T follicular helper cell (primary cell): ENCODE measurements around the gene TTBK1.

ENCODE experiments used
- DNase-seq: peaks from one replicate; pipeline ENCODE4 v3.0.0-alpha.2; 2020; ENCODE audit warnings: low read depth

TTBK1 gene

DNA sequence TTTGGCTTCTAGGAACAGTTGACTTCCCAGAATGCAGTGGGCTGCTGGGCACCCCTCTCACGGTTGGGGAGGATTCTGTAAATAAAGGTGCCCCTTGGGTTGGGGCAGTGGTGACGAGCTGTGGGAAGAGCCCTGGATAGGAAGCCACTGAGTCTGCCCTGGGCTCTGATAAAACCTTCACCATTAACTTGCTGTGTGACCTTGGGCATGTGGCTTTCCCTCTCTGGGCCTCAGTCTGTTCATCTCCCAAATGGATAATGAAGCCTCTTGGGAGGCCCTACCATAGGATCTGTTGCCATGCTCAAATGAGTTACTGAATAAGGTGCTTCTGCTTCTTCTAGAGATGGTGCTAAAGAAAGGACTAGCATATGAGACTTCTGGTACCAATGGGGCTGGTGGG, 61.6 kb downstream of the TTBK1 start:
- DNase-seq = no peak

DNA sequence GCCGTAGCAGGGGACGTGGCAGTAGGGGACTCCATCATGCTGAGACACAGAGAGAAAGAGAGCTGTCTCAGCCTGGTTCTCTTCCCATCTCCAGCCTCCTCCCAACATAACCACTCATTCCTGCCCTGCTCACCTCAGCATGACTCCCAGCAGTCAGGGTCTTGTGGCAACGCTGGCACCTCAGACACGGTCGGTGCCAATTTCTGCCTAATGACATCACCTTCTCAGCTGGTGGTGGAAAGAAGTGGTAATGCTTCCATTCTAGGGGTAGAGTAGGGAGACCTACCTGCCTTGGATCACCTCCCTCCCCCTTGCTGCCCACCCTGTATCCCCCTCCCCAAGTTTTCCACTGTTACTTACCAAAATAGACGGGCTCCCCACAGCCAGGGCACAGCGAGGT, 62.8 kb downstream of the TTBK1 start:
- no peak for DNase-seq

DNA sequence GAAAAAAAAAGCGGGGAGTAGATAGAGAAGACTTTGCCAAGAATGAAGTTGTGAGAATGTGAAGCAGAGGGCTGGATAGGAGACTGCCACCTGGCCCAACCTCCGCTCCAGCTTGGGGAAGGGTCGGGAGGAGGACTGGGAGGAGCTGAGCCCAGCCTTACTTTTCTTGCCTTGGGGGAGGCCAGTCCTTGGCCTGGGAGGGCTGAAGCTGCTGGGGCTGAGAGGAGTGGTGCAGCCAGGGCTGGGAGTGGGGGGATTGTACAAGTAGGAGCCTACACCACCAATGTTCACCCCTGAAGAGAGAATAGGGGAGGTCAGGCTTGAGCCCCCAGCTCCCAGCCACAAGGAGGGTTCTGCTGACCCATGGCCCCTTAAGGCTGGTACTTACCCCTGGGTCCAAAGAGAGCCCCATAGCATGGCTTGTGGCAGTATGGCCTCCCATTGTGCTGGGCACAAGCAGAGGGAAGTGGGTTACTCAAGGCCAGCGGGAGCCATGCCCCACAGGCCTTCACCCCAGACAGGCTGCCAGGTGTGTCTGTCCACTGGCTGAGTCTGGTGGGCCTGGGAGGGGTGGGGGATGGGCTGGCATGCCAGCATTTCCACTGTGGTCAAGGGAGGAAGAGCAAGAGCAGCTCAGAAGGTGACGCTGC, 64.3 kb downstream of the TTBK1 start:
- no peak for DNase-seq

DNA sequence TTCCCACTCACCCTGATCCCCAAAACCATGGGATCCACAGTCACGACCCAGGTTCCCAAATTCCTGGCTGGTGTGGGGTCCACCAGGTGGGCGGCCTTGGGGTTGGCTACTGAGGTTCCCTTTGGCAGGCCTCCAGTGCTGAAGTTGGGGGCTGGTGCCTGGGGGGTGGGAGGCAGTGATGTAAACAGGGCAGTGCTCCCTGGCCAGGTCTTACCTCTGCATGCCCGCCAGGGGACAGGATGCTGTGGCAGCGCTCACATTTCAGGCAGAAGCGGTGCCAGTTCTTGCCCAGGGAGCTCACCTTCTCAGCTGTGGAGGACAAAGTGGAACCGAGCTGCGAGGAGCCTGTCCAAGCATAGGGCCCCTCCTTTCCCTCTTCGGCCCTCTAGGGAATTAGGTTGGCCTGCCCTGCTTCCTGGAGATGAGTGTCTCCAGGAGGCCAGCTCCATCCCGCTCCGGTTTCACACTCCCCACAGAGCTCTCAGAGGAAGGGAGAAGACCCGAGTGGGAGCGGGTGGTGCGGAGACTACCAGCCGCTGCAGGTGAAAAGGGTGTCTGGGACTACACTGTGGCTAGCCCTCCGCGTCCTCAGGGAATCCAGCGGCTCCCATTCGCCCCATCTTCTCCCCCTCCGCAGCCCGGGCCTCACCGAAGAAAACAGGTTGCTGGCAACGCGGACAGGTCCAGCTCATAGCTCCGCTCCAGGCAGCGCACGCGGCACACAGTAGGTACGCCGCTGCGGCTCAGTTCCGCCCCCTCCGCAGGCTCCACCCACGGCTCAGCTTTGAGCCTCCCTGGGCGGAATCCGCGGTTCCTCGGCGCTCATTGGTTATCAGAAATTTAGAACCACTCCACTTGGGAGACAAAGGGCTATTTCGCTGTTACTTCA, 65.1 kb downstream of the TTBK1 start, which contains the start of gene CRIP3:
Gene CRIP3 (minus strand): TSS at position 726 of the 889 bp plus-strand sequence. CDS start 34 bp downstream, at position 692.
- DNase-seq = peak; percentile 16

DNA sequence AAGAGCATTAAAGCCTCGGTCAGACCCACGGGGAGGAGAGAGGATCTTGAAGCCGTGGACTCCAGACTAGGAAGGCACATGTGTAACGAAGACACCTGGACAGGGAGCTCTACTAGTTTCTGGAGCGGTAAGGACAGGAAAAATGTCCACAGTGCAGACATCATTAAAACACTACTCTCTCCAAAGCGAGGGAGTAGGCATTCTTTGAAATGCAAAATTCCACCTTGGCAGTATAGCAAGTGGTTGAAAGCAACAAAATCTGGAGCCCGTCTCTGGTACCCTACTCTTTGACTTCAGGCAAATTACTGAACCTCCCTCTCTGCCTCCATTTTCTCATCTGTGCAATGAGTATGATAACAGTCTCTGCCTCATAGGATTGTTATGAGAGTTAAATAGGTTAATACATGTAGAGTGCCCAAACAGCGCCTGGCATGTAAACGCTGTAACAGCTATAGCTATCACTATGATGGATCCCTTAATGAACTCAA, 65.8 kb downstream of the TTBK1 start:
- DNase-seq = no peak

DNA sequence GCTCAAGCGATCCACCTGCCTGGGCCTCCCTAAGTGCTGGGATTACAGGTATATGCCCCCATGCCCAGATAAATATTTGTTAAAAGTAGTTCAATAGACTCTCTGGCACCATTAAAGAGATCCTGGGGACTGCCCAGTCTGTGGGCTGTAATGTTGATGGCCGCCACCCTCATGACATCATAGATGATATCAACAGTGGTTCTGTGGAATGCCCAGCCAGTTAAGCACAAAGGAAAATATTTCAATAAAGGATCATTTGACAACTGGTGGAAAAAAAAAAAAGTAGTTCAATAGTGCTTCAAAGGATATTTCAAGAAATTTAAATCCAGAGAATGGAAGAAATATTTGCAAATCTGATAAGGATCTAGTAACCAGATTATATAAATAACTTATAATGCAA, 66.9 kb downstream of the TTBK1 start:
- DNase-seq = no peak

DNA sequence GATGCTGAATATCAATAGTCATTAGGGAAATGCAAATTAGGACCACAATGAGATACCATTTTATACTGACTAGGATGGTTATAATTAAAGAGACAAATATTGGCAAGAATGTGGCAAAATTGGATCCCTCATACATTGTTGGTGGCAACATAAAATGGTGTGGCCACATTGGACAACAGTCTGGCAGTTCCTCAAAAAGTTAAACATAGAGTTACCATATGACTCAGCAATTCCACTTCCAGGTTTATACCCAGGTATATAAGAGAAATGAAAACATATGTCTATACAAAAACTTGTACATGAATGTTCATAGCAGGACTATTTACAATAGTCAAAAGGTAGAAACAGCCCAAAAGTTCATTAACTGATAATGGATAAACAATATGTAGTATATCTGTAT, 67.3 kb downstream of the TTBK1 start:
- no peak for DNase-seq

DNA sequence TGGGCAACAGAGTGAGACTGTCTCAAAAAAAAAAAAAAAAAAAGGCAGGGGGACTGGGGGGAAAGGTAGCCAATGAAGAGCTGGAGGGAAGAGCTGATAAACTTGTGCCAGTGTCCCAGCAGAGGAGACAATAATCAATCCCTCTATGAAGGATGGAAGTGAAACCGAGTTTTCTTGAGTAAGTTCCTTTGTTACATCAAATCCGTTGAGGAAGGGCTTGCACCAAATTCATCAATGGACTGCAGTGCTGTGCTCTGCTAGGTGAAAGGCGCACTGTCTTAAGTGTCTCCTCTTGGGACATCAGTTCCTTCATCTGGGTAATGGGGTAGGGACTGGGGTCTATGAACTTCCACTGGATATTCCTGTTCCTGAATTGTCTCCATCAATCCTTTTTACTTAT, 68.4 kb downstream of the TTBK1 start:
- DNase-seq = no peak

DNA sequence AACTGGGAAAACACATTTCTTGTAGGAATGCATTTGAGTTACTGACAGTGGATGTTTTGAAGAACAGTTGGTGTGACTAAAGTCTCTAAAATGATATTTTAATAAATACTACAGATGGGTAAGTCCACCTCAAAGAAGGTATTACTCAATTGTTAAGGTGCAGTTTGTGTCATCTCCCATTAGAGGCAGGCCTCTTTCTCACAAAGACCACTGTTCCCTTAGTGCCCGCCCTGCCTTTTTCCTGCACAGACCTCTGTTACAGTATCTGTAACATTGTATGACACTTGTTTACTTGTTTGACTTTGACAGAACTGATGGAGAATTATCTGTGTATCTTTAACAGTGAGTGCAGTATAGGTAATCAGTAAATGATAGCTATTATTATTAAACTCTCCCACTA, 70.5 kb downstream of the TTBK1 start:
- no peak for DNase-seq

DNA sequence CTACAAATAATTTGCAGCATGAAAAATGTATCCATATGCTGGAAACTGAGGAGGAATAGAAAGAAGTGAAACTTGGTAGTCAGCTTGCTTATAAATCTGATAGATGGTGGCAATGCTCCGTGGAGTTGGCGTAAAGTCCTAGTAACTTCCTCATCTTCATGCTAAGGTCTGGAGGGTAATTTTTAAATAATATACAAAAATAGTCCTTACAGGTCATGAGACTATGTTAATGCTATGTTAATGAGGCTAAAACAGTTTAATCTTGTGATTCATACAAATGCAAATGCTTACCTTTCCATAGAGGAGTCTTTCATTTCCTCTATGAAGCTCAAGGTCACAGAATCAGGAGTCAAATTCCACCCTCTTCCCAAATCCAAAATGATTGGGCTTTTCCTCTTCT, 74.7 kb downstream of the TTBK1 start:
- DNase-seq = no peak

DNA sequence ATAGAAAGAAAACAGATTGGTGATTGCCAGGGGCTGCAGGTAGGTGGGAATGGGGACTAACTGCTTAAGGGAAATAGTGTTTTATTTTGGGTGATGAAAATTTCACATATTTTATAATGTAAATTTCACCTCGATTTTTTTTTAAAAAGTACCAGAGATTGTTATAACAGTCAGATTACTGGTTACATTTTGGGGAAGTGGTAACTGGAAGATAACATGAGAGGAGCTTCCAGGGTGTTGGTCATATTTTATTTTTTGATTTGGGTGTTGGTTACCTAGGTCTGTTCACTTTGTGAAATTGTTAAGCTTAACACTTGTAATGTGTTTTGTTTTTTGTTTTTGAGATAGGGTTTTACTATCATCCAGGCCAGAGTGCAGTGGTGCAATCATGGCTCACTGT, 82.6 kb downstream of the TTBK1 start:
- DNase-seq = no peak

DNA sequence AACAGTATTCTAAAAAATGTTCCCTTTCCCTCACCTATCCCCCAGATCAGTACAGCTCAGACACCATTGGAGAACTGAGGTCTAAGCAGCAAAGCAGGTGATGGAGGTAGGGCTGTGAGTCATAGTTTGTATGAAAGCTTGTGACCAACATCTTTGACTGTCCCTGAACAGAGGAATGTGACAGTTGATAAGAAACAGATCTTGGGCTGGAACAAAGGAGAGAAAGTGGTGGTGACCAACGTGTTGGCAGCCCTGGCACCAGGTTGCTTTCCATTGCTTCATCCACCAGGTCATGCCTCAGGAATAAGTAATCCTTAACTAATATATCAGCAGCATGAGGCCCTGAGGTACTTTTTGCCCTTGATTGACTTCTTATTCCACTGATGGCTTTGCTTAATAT, 85.2 kb downstream of the TTBK1 start:
- no peak for DNase-seq

DNA sequence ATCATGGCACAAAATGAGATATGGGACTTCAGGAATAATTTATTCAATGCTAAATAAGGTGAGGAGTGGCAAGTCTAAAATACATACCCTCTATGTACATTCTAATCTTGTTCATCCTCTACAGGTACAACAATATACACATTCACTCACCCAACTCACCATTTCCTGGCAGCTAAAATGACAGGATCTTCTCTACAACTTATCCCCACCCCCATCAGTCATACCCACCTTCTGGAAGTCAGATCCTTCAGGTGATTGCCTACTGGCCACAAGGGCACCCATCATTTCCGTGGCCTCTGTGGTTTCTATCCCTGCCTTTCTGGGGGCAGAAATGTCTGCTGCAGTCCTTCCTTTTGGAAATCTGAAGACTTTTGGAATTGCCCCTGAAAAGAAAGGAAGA, 88.2 kb downstream of the TTBK1 start:
- no peak for DNase-seq

DNA sequence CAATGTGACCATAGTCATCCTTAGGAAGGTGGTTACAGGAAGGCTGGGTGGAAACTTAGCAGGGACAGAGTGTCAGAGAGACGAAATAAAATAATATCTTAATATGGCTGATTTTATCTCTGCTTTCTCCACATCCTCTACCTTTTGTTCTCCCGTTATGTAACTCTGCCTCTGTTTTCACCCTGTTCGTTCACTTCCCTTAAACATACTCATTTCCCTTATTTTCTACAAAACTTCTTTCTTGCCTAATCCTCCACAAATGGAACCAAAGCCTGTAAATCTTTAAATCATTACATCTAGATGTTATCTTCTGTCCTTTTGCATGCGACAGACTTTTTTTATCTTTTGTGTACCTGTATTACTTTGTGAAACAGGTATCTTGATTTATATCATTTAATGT, 88.6 kb downstream of the TTBK1 start:
- no peak for DNase-seq

DNA sequence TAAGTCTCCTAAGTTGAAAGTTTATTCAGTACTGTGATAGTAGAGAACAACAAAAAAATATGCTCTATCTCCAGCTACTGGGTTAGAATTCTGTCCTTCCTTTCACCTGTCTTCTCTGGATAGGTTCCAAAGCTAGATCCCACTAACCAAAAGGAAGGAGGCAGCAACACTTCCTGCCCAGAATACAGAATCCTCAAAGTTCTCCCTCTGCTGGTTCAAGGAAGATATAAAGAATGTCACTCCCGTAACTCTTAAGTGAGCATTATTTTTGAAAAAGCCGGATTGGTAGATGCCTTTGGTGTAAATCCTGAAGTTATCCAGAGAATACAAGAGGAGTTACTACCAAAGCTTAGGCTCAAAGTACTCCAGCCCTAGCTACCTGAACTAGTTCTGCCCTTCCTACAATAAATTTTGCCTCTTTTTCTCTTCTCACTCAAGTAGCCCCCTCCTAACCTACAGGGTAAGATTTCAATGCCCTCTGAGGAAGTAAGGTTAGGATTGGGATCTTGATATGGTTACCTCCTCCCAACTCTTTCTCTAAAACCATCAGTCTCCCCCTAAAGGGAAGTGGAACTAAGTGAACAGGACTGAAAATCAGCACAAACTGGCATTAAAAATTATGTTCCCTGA, 91.3 kb downstream of the TTBK1 start:
- no peak for DNase-seq

DNA sequence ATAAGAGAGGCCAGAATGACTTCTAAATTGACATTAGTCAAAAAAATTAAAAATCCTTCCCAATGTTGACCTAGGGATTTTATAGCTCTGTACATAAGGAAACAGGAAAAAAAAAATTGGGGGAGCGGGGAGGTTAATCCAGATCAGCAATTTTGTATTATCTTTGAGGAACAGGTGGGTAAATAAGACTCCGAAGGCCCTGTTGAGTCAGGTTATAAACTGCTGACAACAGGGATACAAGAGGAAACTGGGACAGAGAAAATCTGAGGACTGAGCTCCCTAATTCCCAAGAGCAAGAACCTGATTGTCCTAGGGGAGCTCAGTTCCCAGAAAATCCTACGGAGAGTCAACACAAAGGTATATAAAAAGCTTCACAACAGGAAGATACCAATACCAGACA, 92.2 kb downstream of the TTBK1 start:
- DNase-seq = no peak

DNA sequence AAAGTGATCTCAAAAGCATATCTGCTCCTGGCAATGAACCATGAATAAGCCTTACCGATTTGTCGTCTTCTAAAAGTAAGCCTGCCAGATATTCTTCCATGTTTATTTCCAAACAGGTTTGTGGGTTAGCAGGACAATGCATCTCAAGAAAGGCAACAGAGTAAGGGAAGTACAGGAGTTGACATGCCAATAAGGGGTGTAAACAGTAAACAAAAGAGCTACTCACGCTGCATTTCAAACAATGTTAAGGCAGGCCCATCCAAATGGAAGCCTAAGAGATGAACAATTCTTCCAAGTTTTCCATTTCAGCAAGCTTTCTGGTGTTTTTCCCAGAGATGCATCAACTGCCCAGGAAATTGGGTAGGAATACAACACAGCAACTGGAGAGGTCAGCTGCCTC, 93.1 kb downstream of the TTBK1 start:
- no peak for DNase-seq
